Smooth muscle cell (in vitro differentiated cells): ENCODE measurements around the gene GFRA1. TPM values are rescaled to one million over a fixed set of nuclear protein-coding genes. Genes with fewer than 3 reads are reported as not detected.

ENCODE experiments used
- DNase-seq: peaks from one replicate; lab custom pipeline; 2025; ENCODE audit not compliant: unreplicated experiment; lab: John Stamatoyannopoulos, UW
- H2AFZ ChIP-seq: fragments of 200-600 bp; sonication (generic); 2 replicates; pipeline ENCODE4 v1.6.0; 2016; ENCODE audit warnings: antibody characterized with exemption, low read depth, mild to moderate bottlenecking
- H3F3A ChIP-seq: fragments of 200-600 bp; sonication (generic); 2 replicates; pipeline ENCODE4 v1.6.0; 2017; ENCODE audit warnings: antibody characterized with exemption, low read depth
- H3K27ac ChIP-seq: fragments of 200-600 bp; sonication (generic); 2 replicates; pipeline ENCODE4 v1.5.1; 2016; ENCODE audit warnings: low read depth, mild to moderate bottlenecking
- H3K27me3 ChIP-seq: fragments of 200-600 bp; sonication (generic); 2 replicates; pipeline ENCODE4 v1.6.1; 2016; ENCODE audit warnings: low read depth, mild to moderate bottlenecking
- H3K36me3 ChIP-seq: fragments of 200-600 bp; sonication (generic); 2 replicates; pipeline ENCODE4 v1.5.1; 2016; ENCODE audit warnings: low read depth
- H3K4me1 ChIP-seq: fragments of 200-600 bp; sonication (generic); 2 replicates; pipeline ENCODE4 v1.5.1; 2016; ENCODE audit warnings: low read depth
- H3K4me2 ChIP-seq: fragments of 200-600 bp; sonication (generic); 2 replicates; pipeline ENCODE4 v1.6.0; 2016; ENCODE audit warnings: mild to moderate bottlenecking
- H3K4me3 ChIP-seq: fragments of 200-600 bp; sonication (generic); 2 replicates; pipeline ENCODE4 v1.5.1; 2016; ENCODE audit warnings: mild to moderate bottlenecking
- H3K79me2 ChIP-seq: fragments of 200-600 bp; sonication (generic); 2 replicates; pipeline ENCODE4 v1.6.0; 2016; ENCODE audit warnings: low read depth, mild to moderate bottlenecking
- H3K9ac ChIP-seq: fragments of 200-600 bp; sonication (generic); 2 replicates; pipeline ENCODE4 v1.6.0; 2016; ENCODE audit warnings: low read depth
- H3K9me3 ChIP-seq: fragments of 200-600 bp; sonication (generic); replicated peaks from 2 replicates; pipeline ENCODE4 v1.5.1; 2016; ENCODE audit warnings: low read depth
- H4K20me1 ChIP-seq: fragments of 200-600 bp; sonication (generic); 2 replicates; pipeline ENCODE4 v1.6.0; 2016; ENCODE audit warnings: low read depth
- CTCF ChIP-seq: fragments of 200-600 bp; sonication (generic); IDR thresholded peaks from 2 replicates; pipeline ENCODE4 v1.5.1; 2017; ENCODE audit warnings: borderline replicate concordance, mild to moderate bottlenecking, antibody characterized with exemption; ENCODE audit not compliant: insufficient read depth, poor library complexity, severe bottlenecking
- WGBS: methylation state at CpG from one replicate; pipeline ENCODE4 v1.1.7; 2016; ENCODE audit warnings: low lambda C conversion rate; 5-methylcytosine and 5-hydroxymethylcytosine counted together
- polyA plus RNA-seq: library from polyadenylated mRNA; unstranded; fragments of >200 nt; fragmentation: Nextera tagmentation; extraction: Ambion mirVana; gene quantifications from 2 replicates; pipeline ENCODE4 v1.2.1, GENCODE V29; 2016
- total RNA-seq: library from RNA; depleted of rRNA; stranded (reverse); fragments of >200 nt; gene quantifications from 2 replicates; pipeline ENCODE4 v1.2.3, GENCODE V29; 2014

The GFRA1 gene
- total and polyA plus RNA-seq, 2 experiments from 2014 or later: 1.3 to 1.9 TPM

- Histone ChIP-seq H3K4me3 (no peak overlapping the region), H3K27me3 (no peaks in the 10 kb centered on the region), H2AFZ (no peak overlapping the region), H3K9ac (no peak overlapping the region), H3K4me2 (no peak overlapping the region), H3K36me3 (no peaks in the 10 kb centered on the region), H3K27ac (no peak overlapping the region), H4K20me1 (no peaks in the 10 kb centered on the region), H3K79me2 (no peaks in the 10 kb centered on the region), H3K4me1 (peaks cover 5% of the 10 kb centered on the region), H3K9me3 (no peaks in the 10 kb centered on the region), H3F3A (no peaks in the 10 kb centered on the region)
- no peak for TF ChIP-seq CTCF
- DNase-seq: no peak
- 95% methylated on average over 13 of the region's 13 CpGs for WGBS
Observed at GRCh38 chr10:116240157-116240950, 32.7 kb downstream of the GFRA1 start.

- no peaks in the 10 kb centered on the region for H4K20me1 ChIP-seq
- H3K4me2 ChIP-seq: no peak overlapping the region
- peaks cover 5% of the 10 kb centered on the region for H3K4me1 ChIP-seq
- H3K79me2 ChIP-seq: no peaks in the 10 kb centered on the region
- H3K9ac ChIP-seq: no peak overlapping the region
- no peak overlapping the region for H3K4me3 ChIP-seq
- no peaks in the 10 kb centered on the region for H3K36me3 ChIP-seq
- H3K9me3 ChIP-seq: no peaks in the 10 kb centered on the region
- H3F3A ChIP-seq: no peaks in the 10 kb centered on the region
- no peak overlapping the region for H2AFZ ChIP-seq
- WGBS: 92% methylated on average over 4 of the region's 4 CpGs
- TF ChIP-seq CTCF: no peak
- no peak overlapping the region for H3K27ac ChIP-seq
- H3K27me3 ChIP-seq: no peaks in the 10 kb centered on the region
- no peak for DNase-seq
Observed at GRCh38 chr10:116239229-116239628, 33.8 kb downstream of the GFRA1 start.

- 89% methylated on average over 15 of the region's 15 CpGs for WGBS
- Histone ChIP-seq H4K20me1 (no peaks in the 10 kb centered on the region), H3K27me3 (no peaks in the 10 kb centered on the region), H3K4me1 (peaks cover 5% of the 10 kb centered on the region), H2AFZ (no peak overlapping the region), H3K27ac (no peak overlapping the region), H3K9me3 (no peaks in the 10 kb centered on the region), H3K4me2 (no peak overlapping the region), H3F3A (no peaks in the 10 kb centered on the region), H3K4me3 (no peak overlapping the region), H3K9ac (no peak overlapping the region), H3K36me3 (no peaks in the 10 kb centered on the region), H3K79me2 (no peaks in the 10 kb centered on the region)
- no peak for DNase-seq
- TF ChIP-seq CTCF: no peak
Observed at GRCh38 chr10:116237970-116238369, 35.0 kb downstream of the GFRA1 start.

- no peaks in the 10 kb centered on the region for H3K9me3 ChIP-seq
- H3K4me1 ChIP-seq: peaks cover 5% of the 10 kb centered on the region
- no peaks in the 10 kb centered on the region for H3K79me2 ChIP-seq
- H3K4me2 ChIP-seq: no peak overlapping the region
- H3F3A ChIP-seq: no peaks in the 10 kb centered on the region
- TF ChIP-seq CTCF: no peak
- H3K27me3 ChIP-seq: no peaks in the 10 kb centered on the region
- H3K9ac ChIP-seq: no peak overlapping the region
- H3K4me3 ChIP-seq: no peak overlapping the region
- H3K27ac ChIP-seq: no peak overlapping the region
- no peak overlapping the region for H2AFZ ChIP-seq
- H3K36me3 ChIP-seq: no peaks in the 10 kb centered on the region
- no peaks in the 10 kb centered on the region for H4K20me1 ChIP-seq
- DNase-seq: no peak
- 75% methylated on average over 3 of the region's 3 CpGs for WGBS
Observed at GRCh38 chr10:116237260-116237659, 35.7 kb downstream of the GFRA1 start.
